Left hindlimb (tissue), 1 donor: Measurements from ENCODE around the gene HAGHL.

Experiments
- DNase-seq: peaks from one replicate; pipeline ENCODE4 v3.0.0-alpha.2; 2018

The HAGHL gene

GRCh38 chr16:726438-727290 lies at the start of gene HAGHL, which contains the start of gene CCDC78:
TSS of gene HAGHL (plus strand) at chr16:727106. CDS start at chr16:727510, 404 bp downstream.
TSS of gene CCDC78 (minus strand) at chr16:726443. CDS start at chr16:726367, 76 bp downstream.
- peak; percentile 52 for DNase-seq

GRCh38 chr16:677316-678190 lies 49.4 kb upstream of the HAGHL start:
- no peak for DNase-seq

GRCh38 chr16:678209-678857 lies 48.6 kb upstream of the HAGHL start:
- no peak for DNase-seq

GRCh38 chr16:678858-679813 lies 47.8 kb upstream of the HAGHL start:
- peak; percentile 83 for DNase-seq

GRCh38 chr16:679814-680624 lies 46.9 kb upstream of the HAGHL start, which contains the start of gene STUB1:
TSS of gene STUB1 (plus strand) at chr16:680410. CDS start at chr16:680526, 116 bp downstream.
- DNase-seq = peak; percentile 95

- DNase-seq = no peak
Measured at GRCh38 chr16:680625-680945, 46.3 kb upstream of the HAGHL start.

GRCh38 chr16:680967-681745 lies 45.8 kb upstream of the HAGHL start:
- DNase-seq = no peak

GRCh38 chr16:681746-682427 lies 45.0 kb upstream of the HAGHL start:
- DNase-seq = no peak

- DNase-seq = no peak
Measured at GRCh38 chr16:682493-683395, 44.2 kb upstream of the HAGHL start.

GRCh38 chr16:683396-684070 lies 43.4 kb upstream of the HAGHL start:
- DNase-seq = no peak

- DNase-seq = peak; percentile 97
Measured at GRCh38 chr16:684071-684794, 42.7 kb upstream of the HAGHL start, which contains the start of gene JMJD8. TSS of gene JMJD8 (minus strand) at chr16:684334. CDS start at chr16:684319, 15 bp downstream.

- no peak for DNase-seq
Measured at GRCh38 chr16:684961-685696, 41.8 kb upstream of the HAGHL start.

- no peak for DNase-seq
Measured at GRCh38 chr16:685967-686366, 40.9 kb upstream of the HAGHL start.

- no peak for DNase-seq
Measured at GRCh38 chr16:686459-687260, 40.2 kb upstream of the HAGHL start.

GRCh38 chr16:687499-687898 lies 39.4 kb upstream of the HAGHL start:
- no peak for DNase-seq
